H1 (cell line): ENCODE data around the gene LAT. TPM values are rescaled to one million over a fixed set of nuclear protein-coding genes. Genes with fewer than 3 reads are reported as not detected.

Experiments used
- NANOG ChIP-seq: IDR thresholded peaks from 2 replicates; pipeline ENCODE4 v1.6.1; 2011; ENCODE audit warnings: low read length, low read depth, mild to moderate bottlenecking, inconsistent platforms; ENCODE audit not compliant: insufficient read depth, poor library complexity, severe bottlenecking
- POU5F1 ChIP-seq: IDR thresholded peaks from 2 replicates; pipeline ENCODE4 v1.6.1; 2011; ENCODE audit warnings: low read depth, mild to moderate bottlenecking, low read length, moderate library complexity
- TAF7 ChIP-seq: optimal IDR thresholded peaks from 2 replicates; pipeline ENCODE3; 2011; ENCODE audit warnings: low read depth, mild to moderate bottlenecking, inconsistent platforms, low read length, moderate library complexity, borderline replicate concordance
- YY1 ChIP-seq: IDR thresholded peaks from 2 replicates; pipeline ENCODE4 v1.6.1; 2011; ENCODE audit warnings: low read depth, mild to moderate bottlenecking, low read length
- polyA plus RNA-seq, 7 experiments: library from polyadenylated mRNA; depleted of rRNA in 3 of 7; stranded (reverse) in 5 of 7; unstranded in 2 of 7; fragments of >200 nt in 5 of 7; fragments of 200-250 nt in 2 of 7; gene quantifications; 1 replicate in 5 of 7; 2 replicates in 1 of 7; 4 replicates in 1 of 7; pipeline versions ENCODE4 v1.2.1 to v1.2.3, GENCODE V29; 2011 to 2013; ENCODE audit warnings: missing spikeins in 2 of 7, mixed read lengths in 2 of 7
- total RNA-seq: library from RNA; stranded (reverse); fragmentation: NEBNext Ultra II Directional; extraction: Animal tissue kit (Norgen Biotek cat#: 25700); gene quantifications from 2 replicates; pipeline ENCODE4 v1.2.1, GENCODE V29; 2021
- TF ChIP-seq, protein P1 (sequence below): IDR thresholded peaks from 2 replicates; pipeline ENCODE4 v1.6.1; 2012; ENCODE audit warnings: low read length, inconsistent platforms

The LAT gene
- total and polyA plus RNA-seq, 2 of the 8 experiments (the other 6 are each of a cell fraction or from before 2014, with no cell fraction given) = 2.7 to 3.4 TPM

DNA sequence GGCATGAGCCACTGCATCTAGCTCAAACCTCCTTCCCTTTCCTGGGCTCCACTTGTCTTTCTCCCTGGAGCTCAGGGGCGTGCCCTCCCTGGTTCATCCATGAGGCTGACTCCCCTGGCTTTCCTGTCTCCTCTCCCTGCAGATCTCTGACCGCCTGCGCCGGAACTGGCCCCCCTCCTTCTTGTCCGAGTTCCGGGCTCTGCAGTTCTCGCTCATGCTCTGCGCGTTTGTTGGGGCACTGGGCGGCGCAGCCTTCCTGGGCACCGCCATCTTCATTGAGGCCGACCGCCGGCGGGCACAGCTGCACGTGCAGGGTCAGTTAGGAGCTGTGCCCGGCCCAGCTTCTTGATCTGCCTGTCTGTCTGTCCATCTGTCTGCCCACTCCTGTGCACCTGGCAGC, 1.2 kb upstream of the LAT start (continued):
- no peak for TF ChIP-seq POU5F1
- no peak for TF ChIP-seq TAF7
- TF ChIP-seq NANOG = no peak
- TF ChIP-seq, protein P1, sequence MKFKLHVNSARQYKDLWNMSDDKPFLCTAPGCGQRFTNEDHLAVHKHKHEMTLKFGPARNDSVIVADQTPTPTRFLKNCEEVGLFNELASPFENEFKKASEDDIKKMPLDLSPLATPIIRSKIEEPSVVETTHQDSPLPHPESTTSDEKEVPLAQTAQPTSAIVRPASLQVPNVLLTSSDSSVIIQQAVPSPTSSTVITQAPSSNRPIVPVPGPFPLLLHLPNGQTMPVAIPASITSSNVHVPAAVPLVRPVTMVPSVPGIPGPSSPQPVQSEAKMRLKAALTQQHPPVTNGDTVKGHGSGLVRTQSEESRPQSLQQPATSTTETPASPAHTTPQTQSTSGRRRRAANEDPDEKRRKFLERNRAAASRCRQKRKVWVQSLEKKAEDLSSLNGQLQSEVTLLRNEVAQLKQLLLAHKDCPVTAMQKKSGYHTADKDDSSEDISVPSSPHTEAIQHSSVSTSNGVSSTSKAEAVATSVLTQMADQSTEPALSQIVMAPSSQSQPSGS = no peak
- TF ChIP-seq YY1 = no peak
